ENCODE data around the gene LCN10.

- TF ChIP-seq CTCF (IDR thresholded peaks at IDR 0.05), result no peak
- no peak for TF ChIP-seq POLR2A (IDR thresholded peaks at IDR 0.05)
Observed at GRCh38 chr9:136740069-136740468, 2.7 kb downstream of the LCN10 start.
